ENCODE data around the gene STX4. TPM values are rescaled to one million over a fixed set of nuclear protein-coding genes. Genes with fewer than 3 reads are reported as not detected.
A peak's percentile ranks its signal among the peaks of the same experiment; 100 is the strongest.

Gene STX4
- total RNA-seq, 1 experiment from 2014 or later = 17.1 TPM

GRCh38 chr16:31020536-31020935 is 12.8 kb upstream of the STX4 start:
- no peak for DNase-seq (ENCODE audit: low spot score)

- DNase-seq (ENCODE audit: low spot score) = no peak
Observed at GRCh38 chr16:31022544-31023251, 10.7 kb upstream of the STX4 start.

- no peak for DNase-seq (ENCODE audit: low spot score)
Observed at GRCh38 chr16:31023252-31023602, 10.1 kb upstream of the STX4 start.

GRCh38 chr16:31023627-31024226 is 9.6 kb upstream of the STX4 start:
- no peak for DNase-seq (ENCODE audit: low spot score)

- no peak for DNase-seq (ENCODE audit: low spot score)
Observed at GRCh38 chr16:31025339-31025738, 8.0 kb upstream of the STX4 start.

- no peak for DNase-seq (ENCODE audit: low spot score)
Observed at GRCh38 chr16:31029272-31029671, 4.1 kb upstream of the STX4 start.

- DNase-seq (ENCODE audit: low spot score) = no peak
Observed at GRCh38 chr16:31031276-31031675, 2.1 kb upstream of the STX4 start.

- DNase-seq (ENCODE audit: low spot score) = peak; percentile 84
Observed at GRCh38 chr16:31033709-31034492, 543 bp downstream of the STX4 start.

- DNase-seq (ENCODE audit: low spot score) = no peak
Observed at GRCh38 chr16:31036691-31037090, 3.3 kb downstream of the STX4 start.

GRCh38 chr16:31038993-31039392 is 5.6 kb downstream of the STX4 start:
- DNase-seq (ENCODE audit: low spot score) = no peak

GRCh38 chr16:31042866-31043265 is 9.5 kb downstream of the STX4 start:
- no peak for DNase-seq (ENCODE audit: low spot score)

GRCh38 chr16:31043352-31043751 is 10.0 kb downstream of the STX4 start:
- DNase-seq (ENCODE audit: low spot score) = no peak

GRCh38 chr16:31043898-31044481 is 10.6 kb downstream of the STX4 start:
- no peak for DNase-seq (ENCODE audit: low spot score)

- DNase-seq (ENCODE audit: low spot score) = no peak
Observed at GRCh38 chr16:31050280-31051030, 17.1 kb downstream of the STX4 start.

- DNase-seq (ENCODE audit: low spot score) = peak; percentile 15
Observed at GRCh38 chr16:31052114-31052513, 18.8 kb downstream of the STX4 start.

- no peak for DNase-seq (ENCODE audit: low spot score)
Observed at GRCh38 chr16:31055613-31056012, 22.3 kb downstream of the STX4 start.

GRCh38 chr16:31061126-31061812 is 27.9 kb downstream of the STX4 start:
- DNase-seq (ENCODE audit: low spot score) = no peak

GRCh38 chr16:31061813-31062440 is 28.6 kb downstream of the STX4 start:
- DNase-seq (ENCODE audit: low spot score) = no peak

- DNase-seq (ENCODE audit: low spot score) = no peak
Observed at GRCh38 chr16:31063495-31063842, 30.1 kb downstream of the STX4 start.

- no peak for DNase-seq (ENCODE audit: low spot score)
Observed at GRCh38 chr16:31063843-31064611, 30.7 kb downstream of the STX4 start.

Data from HT-29 (cell line).